OCI-LY1 (cell line): ENCODE data around the gene RGS14.

Source experiments
- H2AFZ ChIP-seq: fragments of 200-600 bp; sonication (generic), shearing (Covaris generic); 2 replicates; pipeline ENCODE4 v1.6.0; 2014; ENCODE audit warnings: antibody characterized with exemption, mild to moderate bottlenecking, low read length
- H3F3A ChIP-seq: fragments of 200-600 bp; sonication (generic), shearing (Covaris generic); 2 replicates; pipeline ENCODE4 v1.6.0; 2014; ENCODE audit warnings: mild to moderate bottlenecking, antibody characterized with exemption, low read length, moderate library complexity; ENCODE audit not compliant: insufficient read depth
- H3K27ac ChIP-seq: fragments of 200-600 bp; sonication (generic); 2 replicates; pipeline ENCODE4 v1.5.1; 2014; ENCODE audit warnings: low read length, mixed run types, mild to moderate bottlenecking, low read depth; ENCODE audit not compliant: poor library complexity, severe bottlenecking
- H3K27me3 ChIP-seq: fragments of 200-600 bp; sonication (generic); 2 replicates; pipeline ENCODE4 v1.6.0; 2014; ENCODE audit warnings: antibody characterized with exemption, mild to moderate bottlenecking, low read length, moderate library complexity; ENCODE audit not compliant: insufficient read depth
- H3K36me3 ChIP-seq: fragments of 200-600 bp; sonication (generic); 2 replicates; pipeline ENCODE4 v1.6.1; 2014; ENCODE audit warnings: mild to moderate bottlenecking, antibody characterized with exemption, low read length, moderate library complexity, mixed read lengths; ENCODE audit not compliant: insufficient read depth
- H3K4me1 ChIP-seq: fragments of 200-600 bp; sonication (generic); 2 replicates; pipeline ENCODE4 v1.5.1; 2014; ENCODE audit warnings: mild to moderate bottlenecking, low read length, moderate library complexity; ENCODE audit not compliant: insufficient read depth, severe bottlenecking
- H3K4me2 ChIP-seq: fragments of 200-600 bp; sonication (generic), shearing (Covaris generic); 2 replicates; pipeline ENCODE4 v1.6.1; 2014; ENCODE audit warnings: low read length
- H3K4me3 ChIP-seq: fragments of 200-600 bp; sonication (generic); 2 replicates; pipeline ENCODE4 v1.5.1; 2014; ENCODE audit warnings: low read length, low read depth, mild to moderate bottlenecking, mixed read lengths; ENCODE audit not compliant: poor library complexity, severe bottlenecking
- H3K79me2 ChIP-seq: fragments of 200-600 bp; shearing (Covaris generic); 2 replicates; pipeline ENCODE4 v1.6.1; 2016; ENCODE audit warnings: mixed run types, low read length, mixed read lengths; ENCODE audit not compliant: insufficient read depth
- H3K9ac ChIP-seq: fragments of 200-600 bp; sonication (generic), shearing (Covaris generic); 2 replicates; pipeline ENCODE4 v1.6.1; 2014; ENCODE audit warnings: mild to moderate bottlenecking, low read length, mixed read lengths
- H3K9me2 ChIP-seq: fragments of 200-600 bp; sonication (generic), shearing (Covaris generic); 2 replicates; pipeline ENCODE4 v1.6.1; 2014; ENCODE audit warnings: low read depth, mild to moderate bottlenecking, low read length, mixed read lengths
- H3K9me3 ChIP-seq: fragments of 200-600 bp; shearing (Covaris generic); 2 replicates; pipeline ENCODE4 v1.6.1; 2014; ENCODE audit warnings: low read length, mixed read lengths
- H4K20me1 ChIP-seq: fragments of 200-600 bp; sonication (generic), shearing (Covaris generic); 2 replicates; pipeline ENCODE4 v1.6.0; 2016; ENCODE audit warnings: mild to moderate bottlenecking, low read length; ENCODE audit not compliant: insufficient read depth
- CTCF ChIP-seq: fragments of 200-600 bp; sonication (generic), shearing (Covaris generic); IDR thresholded peaks from 2 replicates; pipeline ENCODE4 v1.5.1; 2017; ENCODE audit warnings: mild to moderate bottlenecking, antibody characterized with exemption, low read length, moderate library complexity, mixed read lengths
- EZH2 ChIP-seq: fragments of 200-600 bp; sonication (generic), shearing (Covaris generic); IDR thresholded peaks from 2 replicates; pipeline ENCODE4 v1.8.0; 2017; ENCODE audit warnings: borderline replicate concordance, mixed run types, mild to moderate bottlenecking, antibody characterized with exemption, low read length, moderate library complexity, mixed read lengths

Gene RGS14

GRCh38 chr5:177325868-177326381 is 31.8 kb upstream of the RGS14 start:
- Histone ChIP-seq H3K4me1 (no peaks in the 10 kb centered on the region), H3K9me2 (no peaks in the 10 kb centered on the region), H3K36me3 (peaks cover 11% of the 10 kb centered on the region), H3K4me3 (no peak overlapping the region), H3K9ac (no peak overlapping the region), H3K27me3 (no peaks in the 10 kb centered on the region), H2AFZ (no peak overlapping the region), H3K79me2 (no peaks in the 10 kb centered on the region), H3K27ac (no peak overlapping the region), H3F3A (no peaks in the 10 kb centered on the region), H4K20me1 (no peaks in the 10 kb centered on the region), H3K4me2 (no peak overlapping the region), H3K9me3 (no peaks in the 10 kb centered on the region)
- TF ChIP-seq EZH2 (no peak), CTCF (no peak)

DNA sequence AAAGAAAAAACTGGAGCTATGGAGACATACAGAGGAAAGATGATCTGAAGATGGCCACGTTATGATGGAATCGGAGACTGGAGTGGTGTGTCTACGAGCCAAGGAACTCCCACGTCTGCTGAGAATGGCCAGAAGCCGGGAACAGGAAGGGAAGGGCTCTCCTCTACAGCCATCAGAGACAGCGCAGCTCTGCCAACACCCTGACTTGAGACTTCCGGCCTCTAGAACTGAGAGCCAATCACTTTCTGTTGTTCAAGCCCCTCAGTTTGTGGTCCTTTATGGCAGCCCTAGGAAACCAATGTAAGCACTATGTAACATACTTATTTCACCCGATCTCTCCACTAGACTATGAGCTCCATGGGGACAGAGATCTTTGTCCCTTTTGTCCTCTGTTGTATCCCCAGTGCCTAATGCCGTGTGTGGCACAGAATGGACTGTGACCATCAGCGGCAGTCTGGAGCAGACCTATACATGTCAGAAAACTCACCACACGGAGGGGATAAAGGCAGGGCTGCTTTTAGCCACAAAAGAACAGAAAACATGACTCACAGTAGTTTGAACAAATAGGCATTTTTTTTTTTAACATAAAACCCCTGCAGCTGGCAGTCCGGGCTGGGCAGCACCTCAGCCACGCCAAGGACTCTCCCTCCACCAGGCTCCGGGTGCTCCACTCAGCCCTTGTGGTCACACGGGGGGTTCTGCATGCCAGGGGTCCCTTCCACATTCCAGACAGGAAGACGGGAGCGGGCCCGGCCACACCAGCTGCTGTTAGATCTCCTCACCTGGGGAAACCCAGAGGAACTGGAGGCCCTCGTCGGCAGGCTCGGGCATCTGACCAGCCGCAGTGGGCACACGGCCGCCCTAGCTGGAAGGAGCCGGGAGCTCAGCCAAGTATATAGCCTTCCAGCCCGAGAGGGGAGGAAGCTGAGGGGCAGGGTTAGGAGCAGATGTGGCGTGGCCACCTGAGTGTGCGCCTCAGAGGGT is 29.9 kb upstream of the RGS14 start:
- Histone ChIP-seq H3K9me2 (no peaks in the 10 kb centered on the region), H3K9ac (no peak overlapping the region), H3K4me3 (no peak overlapping the region), H3K27ac (no peak overlapping the region), H3K36me3 (peaks cover 27% of the 10 kb centered on the region), H3K4me1 (no peaks in the 10 kb centered on the region), H3K4me2 (no peak overlapping the region), H2AFZ (no peak overlapping the region), H4K20me1 (no peaks in the 10 kb centered on the region), H3F3A (no peaks in the 10 kb centered on the region), H3K9me3 (no peaks in the 10 kb centered on the region), H3K27me3 (no peaks in the 10 kb centered on the region), H3K79me2 (no peaks in the 10 kb centered on the region)
- TF ChIP-seq EZH2 (no peak), CTCF (no peak)

- H3K4me3 ChIP-seq, result no peak overlapping the region
- no peak overlapping the region for H3K27ac ChIP-seq
- H3K9me3 ChIP-seq, result no peaks in the 10 kb centered on the region
- H3F3A ChIP-seq, result no peaks in the 10 kb centered on the region
- TF ChIP-seq CTCF, result no peak
- no peak for TF ChIP-seq EZH2
- H2AFZ ChIP-seq, result no peak overlapping the region
- H3K9me2 ChIP-seq, result no peaks in the 10 kb centered on the region
- no peaks in the 10 kb centered on the region for H3K4me1 ChIP-seq
- no peak overlapping the region for H3K4me2 ChIP-seq
- H3K27me3 ChIP-seq, result no peaks in the 10 kb centered on the region
- H3K79me2 ChIP-seq, result no peaks in the 10 kb centered on the region
- no peak overlapping the region for H3K9ac ChIP-seq
- peaks cover 35% of the 10 kb centered on the region for H3K36me3 ChIP-seq
- no peaks in the 10 kb centered on the region for H4K20me1 ChIP-seq
These were observed 29.0 kb upstream of the RGS14 start for GRCh38 chr5:177328545-177329231.
